Thoracic aorta (tissue), 2 donors: Measurements from ENCODE around the gene OR52A5. TPM values are rescaled to one million over a fixed set of nuclear protein-coding genes. Genes with fewer than 3 reads are reported as not detected.

Source experiments
- ATAC-seq: fragments of 150-250 bp; one replicate; pipeline ENCODE4 v1.8.0; 2017; ENCODE audit warnings: low read depth; ENCODE audit not compliant: insufficient number of reproducible peaks, low FRiP score
- DNase-seq: peaks from one replicate; pipeline ENCODE4 v3.0.0-alpha.2; 2020; ENCODE audit warnings: low spot score
- H3K27ac ChIP-seq, 2 donors: fragments of 200-600 bp; sonication (generic); 1 replicate in 1 of 2; 2 replicates in 1 of 2; pipeline ENCODE4 v1.5.1; 2016; ENCODE audit warnings: mild to moderate bottlenecking in 2 of 2, moderate library complexity in 2 of 2
- H3K27me3 ChIP-seq: fragments of 200-600 bp; sonication (generic); replicated peaks from 2 replicates; pipeline ENCODE4 v1.6.0; 2016; ENCODE audit warnings: mild to moderate bottlenecking; ENCODE audit not compliant: insufficient read depth
- H3K36me3 ChIP-seq: fragments of 200-600 bp; sonication (generic); one replicate; pipeline ENCODE4 v1.5.1; 2016
- H3K4me1 ChIP-seq, 2 donors: fragments of 200-600 bp; sonication (generic); 1 replicate in 1 of 2; 2 replicates in 1 of 2; pipeline versions ENCODE4 v1.5.1 to v1.6.0; 2016; ENCODE audit warnings: low read depth in 2 of 2, mild to moderate bottlenecking in 1 of 2; ENCODE audit not compliant: control insufficient read depth in 1 of 2
- H3K4me3 ChIP-seq: fragments of 200-600 bp; sonication (generic); 2 replicates; pipeline ENCODE4 v1.5.1; 2016; ENCODE audit warnings: mild to moderate bottlenecking
- H3K9me3 ChIP-seq: fragments of 200-600 bp; sonication (generic); 2 replicates; pipeline ENCODE4 v1.5.1; 2016
- CTCF ChIP-seq: fragments of 200-600 bp; sonication (generic); IDR thresholded peaks from one replicate; pipeline ENCODE4 v1.5.1; 2019; ENCODE audit warnings: antibody characterized with exemption
- total RNA-seq, 2 donors: library from RNA; depleted of rRNA; stranded (reverse); fragments of >200 nt; gene quantifications; one replicate each; pipeline versions ENCODE4 v1.1.0 to v1.2.3, GENCODE V29; 2016

Gene OR52A5
- total RNA-seq, 2 donors from 2014 or later = not detected

- DNase-seq = no peak
- no peak overlapping the region for H3K4me3 ChIP-seq
- no peaks in the 10 kb centered on the region for H3K4me1 ChIP-seq
- ATAC-seq = no peak
- no peak overlapping the region for H3K27ac ChIP-seq
- no peaks in the 10 kb centered on the region for H3K27me3 ChIP-seq
- TF ChIP-seq CTCF = no peak
- H3K36me3 ChIP-seq = no peaks in the 10 kb centered on the region
- no peaks in the 10 kb centered on the region for H3K9me3 ChIP-seq
Measured at GRCh38 chr11:5103066-5103465, 35.1 kb downstream of the OR52A5 start.

GRCh38 chr11:5102246-5102645 is 35.9 kb downstream of the OR52A5 start:
- DNase-seq (no peak), ATAC-seq (no peak)
- no peaks in the 10 kb centered on the region for H3K36me3 ChIP-seq
- H3K4me3 ChIP-seq = no peak overlapping the region
- no peaks in the 10 kb centered on the region for H3K27me3 ChIP-seq
- no peak for TF ChIP-seq CTCF
- H3K9me3 ChIP-seq = no peaks in the 10 kb centered on the region
- H3K27ac ChIP-seq = no peak overlapping the region
- no peaks in the 10 kb centered on the region for H3K4me1 ChIP-seq

GRCh38 chr11:5096011-5096410 is 42.1 kb downstream of the OR52A5 start:
- no peaks in the 10 kb centered on the region for H3K4me1 ChIP-seq
- TF ChIP-seq CTCF = no peak
- H3K4me3 ChIP-seq = no peak overlapping the region
- no peaks in the 10 kb centered on the region for H3K36me3 ChIP-seq
- H3K27ac ChIP-seq = no peak overlapping the region
- no peaks in the 10 kb centered on the region for H3K9me3 ChIP-seq
- DNase-seq (no peak), ATAC-seq (no peak)
- H3K27me3 ChIP-seq = no peaks in the 10 kb centered on the region

- no peaks in the 10 kb centered on the region for H3K27me3 ChIP-seq
- H3K9me3 ChIP-seq = no peaks in the 10 kb centered on the region
- H3K4me3 ChIP-seq = no peak overlapping the region
- H3K27ac ChIP-seq = no peak overlapping the region
- TF ChIP-seq CTCF = no peak
- ATAC-seq = no peak
- H3K4me1 ChIP-seq = no peaks in the 10 kb centered on the region
- no peaks in the 10 kb centered on the region for H3K36me3 ChIP-seq
- no peak for DNase-seq
Measured at GRCh38 chr11:5092821-5093585, 45.2 kb downstream of the OR52A5 start.

- DNase-seq (no peak), ATAC-seq (no peak)
- no peaks in the 10 kb centered on the region for H3K4me1 ChIP-seq
- H3K27me3 ChIP-seq = no peaks in the 10 kb centered on the region
- H3K36me3 ChIP-seq = no peaks in the 10 kb centered on the region
- TF ChIP-seq CTCF = no peak
- H3K4me3 ChIP-seq = no peak overlapping the region
- no peak overlapping the region for H3K27ac ChIP-seq
- no peaks in the 10 kb centered on the region for H3K9me3 ChIP-seq
Measured at GRCh38 chr11:5090668-5091067, 47.5 kb downstream of the OR52A5 start.
